GM04503 (cell line): Measurements from ENCODE around the gene BBLN.
"Not testable (repeated sequence)": the region's sequence is repeated elsewhere in the genome, so short reads cannot be mapped to it uniquely, and the experiment has no call there.

Experiments used
- DNase-seq: peaks from one replicate; pipeline ENCODE4 v3.0.0-alpha.2; 2012; ENCODE audit warnings: low read depth

BBLN gene, protein sequence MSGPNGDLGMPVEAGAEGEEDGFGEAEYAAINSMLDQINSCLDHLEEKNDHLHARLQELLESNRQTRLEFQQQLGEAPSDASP

DNA sequence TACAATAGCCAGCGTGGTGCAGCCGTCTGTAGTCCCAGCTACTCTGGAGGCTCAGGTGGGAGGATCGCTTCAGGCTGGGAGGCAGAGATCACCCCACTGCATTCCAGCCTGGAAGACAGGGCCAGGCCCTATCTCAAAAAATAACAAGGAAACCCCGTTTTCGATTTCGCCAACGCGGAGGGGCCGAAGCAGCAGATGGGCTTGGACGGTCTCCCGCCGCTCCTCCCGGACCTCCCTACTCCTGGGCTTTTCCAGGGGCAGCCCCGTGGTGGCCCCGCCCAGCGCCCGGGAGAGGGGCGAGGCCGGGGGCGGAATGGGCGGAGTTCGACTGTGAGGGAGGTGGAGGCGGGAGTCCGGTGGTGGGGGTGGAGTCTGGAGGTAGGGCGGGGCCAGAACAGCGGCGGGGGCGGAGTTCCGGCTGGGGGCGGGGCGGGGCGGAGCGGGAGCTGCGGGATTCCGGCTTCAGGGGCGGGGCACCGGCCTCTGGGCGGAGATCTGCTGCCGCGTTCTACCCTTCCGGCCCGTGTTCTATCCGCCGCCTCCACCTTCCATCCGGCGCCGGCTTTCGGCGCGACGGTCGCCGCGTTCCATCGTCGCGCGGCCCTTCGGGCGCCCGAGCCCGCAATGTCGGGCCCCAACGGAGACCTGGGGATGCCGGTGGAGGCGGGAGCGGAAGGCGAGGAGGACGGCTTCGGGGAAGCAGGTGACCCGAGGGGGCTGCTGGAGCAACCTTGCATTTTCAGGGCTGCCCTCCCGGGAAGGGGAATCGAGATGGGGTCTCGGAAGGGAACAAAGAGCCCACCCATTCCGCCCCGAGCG, at the start of gene BBLN:
Gene BBLN (plus strand): TSS at position 482 of the 819 bp plus-strand sequence. CDS start 143 bp downstream, at position 625.
- peak; percentile 38 for DNase-seq

GRCh38 chr9:128111726-128112125, 48.3 kb upstream of the BBLN start:
- not testable (repeated sequence) for DNase-seq

GRCh38 chr9:128113526-128114325, 46.3 kb upstream of the BBLN start:
- DNase-seq = no peak

GRCh38 chr9:128114326-128115186, 45.5 kb upstream of the BBLN start:
- DNase-seq = no peak

- DNase-seq = no peak
Measured at GRCh38 chr9:128115187-128116103, 44.6 kb upstream of the BBLN start.

DNA sequence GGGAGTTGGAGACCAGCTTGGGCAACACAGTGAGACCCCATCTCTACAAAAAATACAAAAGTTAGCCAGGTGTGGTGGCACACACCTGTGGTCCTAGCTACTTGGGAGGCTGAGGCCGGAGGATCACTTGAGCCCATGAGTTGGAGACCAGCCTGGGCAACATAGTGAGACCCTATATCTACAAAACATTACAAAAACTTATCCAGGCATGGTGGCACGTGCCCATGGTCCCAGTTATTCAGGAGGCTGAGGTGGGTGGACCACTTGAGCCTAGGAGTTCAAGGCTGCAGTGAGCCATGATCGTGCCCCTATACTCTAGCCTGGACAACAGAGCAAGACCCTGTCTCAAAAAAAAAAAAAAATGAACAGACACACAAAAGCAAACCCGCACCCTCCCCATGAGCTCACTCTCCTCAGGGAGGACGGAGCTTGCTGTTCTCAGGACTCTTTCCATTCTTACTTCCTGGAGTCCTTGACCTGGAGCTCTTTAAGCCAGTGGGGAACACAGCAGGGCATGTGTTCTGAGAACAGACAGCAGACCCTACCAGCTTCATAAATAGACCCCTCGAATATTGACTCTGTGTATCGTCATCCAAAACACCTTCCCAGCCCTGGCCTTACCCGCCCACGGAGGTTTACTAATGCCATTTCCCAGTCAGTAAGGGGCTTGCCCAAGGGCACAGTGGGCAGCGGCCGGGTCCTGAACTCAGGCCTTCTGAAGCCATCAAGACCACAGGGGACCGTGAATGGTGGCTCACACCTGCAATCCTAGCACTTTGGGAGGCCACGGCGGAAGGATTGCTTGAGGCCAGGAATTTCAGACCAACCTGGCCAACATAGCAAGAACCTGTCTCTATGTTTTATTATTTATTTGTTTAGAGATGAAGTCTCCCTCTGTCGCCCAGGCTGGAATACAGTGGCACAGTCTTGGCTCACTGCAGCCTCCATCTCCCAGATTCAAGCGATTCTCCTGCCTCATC, 43.7 kb upstream of the BBLN start:
- DNase-seq = no peak

DNA sequence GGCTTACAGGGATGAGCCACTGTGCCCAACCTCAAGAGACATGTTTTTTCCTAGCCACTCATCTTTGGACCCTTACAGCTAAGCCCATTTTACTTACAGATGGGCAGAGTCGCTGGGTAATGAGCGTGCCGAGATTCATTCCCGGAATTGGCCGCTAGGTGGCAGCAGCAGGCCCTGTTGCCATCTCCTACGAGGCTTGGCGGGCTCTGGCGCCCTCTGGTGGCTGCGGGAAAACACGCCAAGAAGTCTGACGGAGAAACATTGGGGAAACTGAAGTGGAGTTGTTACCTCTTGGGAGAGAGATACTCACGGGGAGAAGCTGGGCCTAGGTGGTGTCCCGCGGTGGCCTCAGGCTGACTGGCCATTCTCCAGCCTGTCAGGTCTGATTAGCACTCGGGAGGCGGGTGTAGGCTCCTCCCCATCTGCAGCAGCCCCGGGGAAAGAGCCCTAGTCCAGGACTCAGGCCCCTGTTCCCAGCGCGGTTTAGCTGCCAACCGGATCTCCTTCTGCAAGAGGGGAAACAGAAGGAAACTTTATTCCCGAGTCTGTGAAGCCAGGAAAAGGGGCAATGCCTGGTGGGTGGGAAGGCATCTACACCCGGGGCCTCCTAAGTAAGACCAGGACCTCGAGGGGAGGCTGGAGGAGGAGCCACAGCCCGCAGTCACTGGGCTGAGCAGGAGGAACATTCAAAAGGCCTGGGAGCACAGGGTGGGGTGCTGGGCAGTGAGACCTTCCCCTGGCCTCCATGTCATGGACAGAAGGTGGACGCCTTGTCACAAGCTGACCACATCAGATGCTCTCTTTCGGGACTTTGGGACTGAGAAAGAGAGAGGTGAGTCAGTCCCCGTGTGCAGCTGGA, 42.2 kb upstream of the BBLN start:
- no peak for DNase-seq

DNA sequence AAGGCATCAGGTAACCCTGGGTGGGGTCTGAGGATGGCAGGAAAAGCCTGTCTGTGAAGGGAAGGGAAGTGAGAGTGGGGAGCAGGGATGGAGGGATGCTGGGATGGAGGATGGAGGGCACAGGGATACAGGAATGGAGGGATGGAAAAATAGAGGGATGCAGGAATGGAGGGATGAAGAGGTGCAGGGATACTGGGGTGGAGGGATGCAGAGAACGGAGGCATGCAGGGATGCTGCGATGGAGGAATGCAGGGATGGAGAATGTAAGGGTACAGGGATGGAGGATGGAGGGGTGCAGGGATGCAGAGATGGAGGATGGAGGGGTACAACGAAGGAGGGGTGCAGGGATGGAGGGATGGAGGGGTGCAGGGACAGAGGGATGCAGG, 41.6 kb upstream of the BBLN start:
- DNase-seq = no peak

- no peak for DNase-seq
Measured at GRCh38 chr9:128118971-128119665, 40.9 kb upstream of the BBLN start.

GRCh38 chr9:128120061-128120740, 39.9 kb upstream of the BBLN start:
- DNase-seq = no peak

DNA sequence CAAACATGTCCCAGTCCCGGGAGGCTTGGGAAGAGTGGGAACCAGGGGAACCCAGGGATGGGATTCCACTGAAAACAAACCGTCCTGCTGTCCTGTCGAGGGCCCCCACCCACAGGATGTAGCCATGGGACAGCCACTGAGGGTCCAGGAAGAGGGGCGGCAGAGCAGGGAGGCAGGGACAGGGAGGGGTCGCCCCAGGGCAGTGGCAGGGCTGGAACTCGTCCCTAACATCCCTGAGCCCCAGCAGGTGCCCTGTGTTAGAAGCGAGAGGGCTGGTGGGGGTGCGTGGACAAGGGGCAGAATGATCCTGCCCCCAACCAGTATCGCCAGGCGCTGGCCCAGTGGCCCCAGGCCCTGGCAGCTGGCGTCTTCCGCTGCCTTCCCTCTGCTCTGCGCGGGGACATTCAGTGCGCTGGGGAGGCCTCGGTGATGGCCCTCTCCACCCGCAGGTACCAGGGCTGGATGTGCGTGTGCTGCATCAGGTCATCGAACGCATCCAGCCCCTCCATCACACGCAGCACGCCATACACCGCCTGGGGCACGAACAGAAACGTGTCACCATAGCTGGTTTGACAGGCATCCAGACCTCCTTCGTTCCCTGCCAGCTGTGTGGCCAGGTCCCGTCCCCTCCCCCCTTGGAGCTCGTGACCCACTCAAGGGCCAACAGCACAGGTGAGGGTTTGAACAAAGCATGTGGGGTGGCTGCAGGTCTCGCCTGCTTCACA, 39.2 kb upstream of the BBLN start:
- DNase-seq = no peak

DNA sequence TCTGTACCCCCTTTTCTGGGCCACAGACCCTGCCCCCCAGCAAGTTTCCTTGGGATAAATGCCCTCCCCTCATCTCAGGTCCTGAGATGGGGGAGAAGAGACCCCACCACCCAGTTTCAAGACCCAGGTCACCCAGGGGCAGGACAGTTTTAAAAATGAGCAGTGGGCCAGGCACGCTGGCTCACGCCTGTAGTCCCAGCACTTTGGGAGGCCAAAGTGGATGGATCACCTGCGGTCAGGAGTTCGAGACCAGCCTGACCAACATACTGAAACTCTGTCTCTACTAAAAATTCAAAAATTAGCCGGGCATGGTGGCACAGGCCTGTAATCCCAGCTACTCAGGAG, 38.6 kb upstream of the BBLN start:
- DNase-seq = no peak

DNA sequence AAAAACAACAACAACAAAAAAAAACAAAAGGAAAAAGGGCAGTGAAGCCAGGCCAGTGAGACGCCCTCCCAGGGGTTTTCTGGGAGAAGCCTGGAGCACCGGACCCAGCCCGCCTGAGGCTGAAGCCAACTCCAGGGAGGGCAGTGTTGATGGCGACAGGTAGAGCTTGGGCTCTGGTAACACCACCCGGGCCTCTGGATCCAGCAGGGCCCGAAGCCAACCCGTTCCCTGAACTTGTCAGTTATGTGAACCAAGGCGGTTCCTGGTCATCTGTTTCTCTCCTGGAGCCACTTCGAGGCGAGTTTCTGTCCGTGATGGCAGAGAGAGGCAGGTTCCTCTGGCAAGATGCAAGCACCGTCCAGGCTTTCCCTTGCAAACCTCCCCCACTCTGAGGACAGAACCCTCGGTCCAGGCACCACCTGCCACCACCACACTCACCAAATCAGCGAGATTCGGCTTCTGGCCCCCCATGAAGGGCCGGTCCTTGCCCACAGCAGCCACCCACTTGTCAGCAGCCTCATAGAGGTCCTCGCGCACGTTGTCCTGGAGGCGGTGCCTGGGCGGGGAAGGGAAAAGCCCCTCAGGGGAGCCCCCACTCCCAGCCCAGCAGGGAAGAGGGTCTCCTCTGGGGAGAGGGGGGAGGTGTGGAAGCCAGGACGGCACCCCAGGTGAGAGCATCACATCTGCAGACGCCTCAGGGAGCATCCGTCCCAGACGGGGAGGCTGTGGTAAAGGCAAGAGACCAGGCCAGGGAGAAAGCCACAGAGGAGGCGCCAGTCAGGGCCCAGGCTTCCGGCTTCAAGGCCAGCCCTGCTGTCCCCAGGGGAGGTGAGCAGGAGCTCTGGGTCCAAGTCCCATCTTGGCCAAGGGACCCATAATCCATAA, 37.9 kb upstream of the BBLN start:
- no peak for DNase-seq

DNA sequence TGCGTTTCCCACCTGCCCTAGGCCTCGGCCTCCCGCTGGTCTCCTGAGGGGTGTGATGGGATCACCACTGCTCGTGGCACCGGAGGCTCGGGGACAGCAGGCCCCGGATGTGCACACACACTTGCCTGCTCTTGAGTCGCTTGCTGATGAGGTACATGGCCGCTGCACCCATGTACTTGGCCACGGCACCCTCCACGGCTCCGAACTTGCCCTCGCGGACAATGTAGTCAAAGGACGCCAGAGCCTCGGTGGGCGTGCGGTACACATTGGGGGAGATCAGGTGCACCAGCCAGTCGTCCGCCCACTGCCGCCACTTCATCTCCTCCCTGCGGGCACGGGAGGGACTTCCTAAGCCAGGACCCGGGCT, 37.3 kb upstream of the BBLN start:
- DNase-seq = no peak

DNA sequence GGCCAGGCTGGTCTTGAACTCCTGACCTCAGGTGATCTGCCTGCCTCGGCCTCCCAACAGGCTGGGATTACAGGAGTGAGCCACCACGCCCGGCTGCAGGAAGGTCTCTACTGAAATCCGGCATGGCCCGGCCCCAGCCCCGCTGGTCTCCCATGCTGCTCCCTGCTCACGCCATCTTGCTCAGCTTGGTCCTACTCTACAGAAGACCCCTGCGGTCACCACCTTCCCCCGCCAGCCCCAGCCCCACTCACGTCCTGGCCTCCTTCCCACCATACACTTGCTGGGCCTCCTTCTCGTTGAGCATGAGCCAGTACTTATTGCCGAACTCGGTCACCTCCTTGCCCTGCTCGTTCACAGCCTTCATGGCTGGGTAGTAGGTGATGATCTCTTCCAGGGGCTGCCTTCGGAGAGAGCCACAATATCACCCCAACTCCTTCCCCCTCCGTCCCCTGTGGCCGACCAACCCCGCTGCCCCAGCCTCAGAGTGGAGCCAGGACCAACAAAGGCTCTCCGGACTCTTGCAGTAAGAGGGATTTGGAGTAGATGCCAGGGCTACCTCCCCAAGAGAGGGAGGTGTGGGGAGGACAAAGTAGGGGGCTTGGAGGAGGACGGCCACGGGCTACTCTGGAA, 36.5 kb upstream of the BBLN start:
- DNase-seq = no peak

DNA sequence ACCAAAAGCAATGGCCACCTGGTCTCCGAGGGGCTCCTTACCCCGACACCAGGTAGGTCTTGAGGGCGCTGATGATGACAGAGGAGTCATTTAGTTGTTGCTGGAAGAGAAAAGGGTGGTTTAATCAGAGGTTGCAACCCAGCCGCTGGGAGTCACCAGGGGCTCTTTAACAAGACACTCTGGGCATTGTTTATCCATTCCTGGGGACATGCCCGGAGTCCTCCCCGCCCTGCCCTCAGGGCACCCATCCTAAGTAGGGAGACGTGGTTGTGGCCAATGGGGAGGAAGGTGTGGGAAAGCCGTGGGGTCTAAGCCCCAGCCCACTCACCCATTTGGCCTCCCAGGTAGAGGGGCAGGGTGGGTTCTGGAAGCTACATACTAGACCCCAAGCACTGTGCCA, 35.6 kb upstream of the BBLN start:
- DNase-seq = no peak
